ENCODE results near the gene TTC38.
"Not testable (repeated sequence)": the region's sequence is repeated elsewhere in the genome, so short reads cannot be mapped to it uniquely, and the experiment has no call there.

Gene TTC38

GRCh38 chr22:46297151-46297812 is 29.5 kb downstream of the TTC38 start:
- peak; percentile 15 for DNase-seq

- DNase-seq: no peak
Observed at GRCh38 chr22:46299101-46299500, 31.3 kb downstream of the TTC38 start.

- DNase-seq: no peak
Observed at GRCh38 chr22:46300491-46300890, 32.7 kb downstream of the TTC38 start.

DNA sequence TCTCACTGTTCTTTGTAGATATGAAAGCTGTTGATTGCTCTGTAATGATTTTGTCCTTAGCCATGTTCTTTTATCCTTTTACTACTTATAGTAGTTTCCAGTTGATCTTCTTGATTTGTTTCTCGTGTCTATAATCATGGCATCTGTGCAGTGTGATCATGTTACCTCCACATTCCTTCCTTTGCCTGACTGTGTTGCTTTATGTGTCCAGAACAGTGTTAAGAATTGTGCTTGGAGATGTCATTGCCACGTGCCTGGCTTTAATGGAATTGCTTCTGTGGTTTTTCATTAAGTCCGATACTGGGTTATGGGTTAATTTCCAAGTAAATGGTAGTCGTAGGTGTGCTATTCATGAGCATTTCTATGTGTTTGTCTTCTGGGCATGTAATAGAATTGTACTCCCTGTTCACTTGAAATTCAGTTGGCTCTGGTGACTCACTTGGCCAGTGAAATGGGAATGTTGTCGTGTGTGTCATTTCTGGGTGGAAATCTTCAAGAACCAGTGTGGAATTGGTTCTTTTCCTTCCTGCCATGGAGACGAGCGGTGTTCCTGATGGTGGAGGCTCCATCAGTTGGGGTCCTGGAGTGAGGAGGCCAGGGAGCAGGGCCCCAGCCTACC is 35.6 kb downstream of the TTC38 start:
- DNase-seq: no peak

GRCh38 chr22:46308283-46308988 is 40.6 kb downstream of the TTC38 start:
- no peak for DNase-seq

- no peak for DNase-seq
Observed at GRCh38 chr22:46309526-46310085, 41.8 kb downstream of the TTC38 start.

DNA sequence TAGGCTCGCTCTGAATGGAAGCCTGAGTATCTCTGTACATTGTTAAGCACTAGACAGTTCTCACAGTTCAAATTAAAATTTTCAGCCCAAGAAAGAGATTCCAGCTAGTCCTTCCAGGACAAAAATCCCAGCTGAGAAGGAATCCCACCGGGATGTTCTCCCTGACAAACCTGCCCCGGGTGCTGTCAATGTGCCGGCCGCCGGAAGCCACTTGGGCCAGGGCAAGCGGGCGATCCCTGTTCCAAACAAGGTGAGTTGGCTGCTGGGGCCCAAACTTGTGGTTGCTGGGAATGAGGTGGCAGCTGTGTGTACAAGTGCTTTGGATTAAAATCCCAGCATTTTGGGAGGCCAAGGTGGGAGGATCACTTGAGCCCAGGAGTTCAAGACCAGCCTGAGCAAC is 44.2 kb downstream of the TTC38 start:
- DNase-seq: no peak

DNA sequence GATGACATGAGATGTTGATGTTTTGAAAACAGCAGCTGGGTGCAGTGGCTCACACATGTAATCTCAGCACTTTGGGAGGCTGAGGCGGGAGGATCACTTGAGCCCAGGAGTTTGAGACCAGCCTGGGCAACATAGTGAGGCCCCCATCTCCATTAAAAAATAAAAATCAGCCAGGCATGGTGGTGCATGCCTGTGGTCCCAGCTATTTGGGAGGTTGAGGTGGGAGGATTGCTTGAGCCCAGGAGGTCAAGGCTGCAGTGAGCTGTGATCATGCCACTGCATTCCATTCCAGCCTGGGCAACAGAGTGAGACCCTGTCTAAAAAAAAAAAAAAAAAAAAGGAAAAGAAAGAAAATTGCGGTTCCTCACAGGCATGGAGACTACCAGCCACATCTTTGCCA is 45.0 kb downstream of the TTC38 start:
- not testable (repeated sequence) for DNase-seq

DNA sequence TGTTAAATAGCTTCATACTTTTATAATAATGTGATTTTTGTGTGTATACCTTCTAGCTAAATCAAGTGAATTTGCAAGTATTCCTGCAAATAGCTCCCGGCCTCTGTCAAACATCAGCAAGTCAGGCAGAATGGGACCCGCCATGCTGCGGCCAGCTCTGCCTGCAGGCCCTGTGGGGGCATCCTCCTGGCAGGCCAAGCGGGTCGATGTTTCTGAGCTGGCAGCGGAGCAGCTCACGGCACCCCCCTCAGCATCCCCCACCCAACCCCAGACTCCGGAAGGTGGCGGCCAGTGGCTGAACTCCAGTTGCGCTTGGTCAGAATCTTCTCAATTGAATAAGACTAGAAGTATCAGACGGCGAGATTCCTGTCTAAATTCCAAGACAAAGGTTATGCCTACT is 48.2 kb downstream of the TTC38 start:
- DNase-seq: no peak

DNA sequence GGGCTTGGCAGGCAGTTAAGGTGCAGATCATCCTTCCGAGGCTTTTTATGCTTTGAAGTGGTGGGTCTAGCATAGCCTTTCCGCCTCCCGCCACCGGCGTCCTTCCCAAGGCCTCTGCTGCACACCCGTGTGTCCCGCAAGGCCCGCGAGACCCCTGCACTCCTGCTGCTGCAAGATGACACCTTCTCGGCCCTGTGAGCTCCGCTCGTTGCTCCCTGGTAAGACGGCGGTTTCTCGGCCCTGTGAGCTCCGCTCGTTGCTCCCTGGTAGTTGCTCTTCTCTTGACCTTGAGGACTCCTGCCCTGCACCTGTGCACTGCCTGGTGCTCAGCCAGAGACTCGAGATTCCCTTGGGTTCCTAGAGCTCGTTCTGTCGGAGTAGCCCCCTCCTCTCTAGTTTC is 49.8 kb downstream of the TTC38 start:
- DNase-seq: no peak

DNA sequence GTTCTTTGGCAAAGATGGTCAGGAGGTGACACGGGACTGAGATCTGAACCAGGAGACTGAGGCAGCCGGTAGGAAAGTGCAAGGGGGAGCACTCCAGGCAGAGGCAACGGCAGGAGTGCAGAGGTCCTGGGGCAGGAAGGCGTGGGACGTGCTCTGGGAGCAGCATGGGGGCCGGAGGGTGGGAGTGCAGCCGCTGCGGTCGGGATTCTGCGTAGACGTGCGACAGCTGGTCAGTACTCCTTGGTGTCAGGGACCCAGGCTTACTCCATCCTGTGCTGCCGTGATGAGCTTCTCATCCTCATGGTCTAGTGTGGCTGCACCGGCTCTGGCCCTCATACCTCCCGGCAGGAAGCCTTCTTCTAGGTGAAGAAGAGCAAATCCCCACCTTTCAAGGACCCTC is 50.8 kb downstream of the TTC38 start:
- no peak for DNase-seq

- no peak for DNase-seq
Observed at GRCh38 chr22:46319319-46319718, 51.5 kb downstream of the TTC38 start.

DNA sequence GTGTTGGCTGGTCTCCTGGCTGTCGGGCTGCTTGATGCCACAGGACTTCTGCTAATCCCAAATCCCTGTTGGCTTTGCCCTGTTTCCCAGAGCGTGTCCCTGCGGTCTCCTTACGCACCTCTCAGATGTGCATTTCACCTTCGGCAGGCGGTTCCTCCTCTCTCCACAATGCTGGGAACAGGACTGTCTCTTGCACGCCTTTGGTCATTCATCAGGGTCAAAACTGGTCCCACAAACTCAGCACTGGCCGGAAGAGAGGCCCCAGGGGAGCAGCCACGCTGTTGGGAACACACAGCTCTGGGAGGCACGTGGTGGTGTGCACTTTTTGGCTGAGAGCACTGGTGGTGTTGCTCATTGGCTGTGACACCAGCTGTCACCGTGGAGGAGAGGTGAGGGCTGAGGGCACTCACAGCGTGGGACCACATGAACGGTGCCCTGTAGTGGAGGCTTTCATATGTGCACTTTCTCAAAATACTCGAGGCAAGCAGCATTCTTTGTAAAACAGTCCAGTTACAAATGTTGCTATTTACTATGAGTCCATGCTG is 52.4 kb downstream of the TTC38 start:
- no peak for DNase-seq

DNA sequence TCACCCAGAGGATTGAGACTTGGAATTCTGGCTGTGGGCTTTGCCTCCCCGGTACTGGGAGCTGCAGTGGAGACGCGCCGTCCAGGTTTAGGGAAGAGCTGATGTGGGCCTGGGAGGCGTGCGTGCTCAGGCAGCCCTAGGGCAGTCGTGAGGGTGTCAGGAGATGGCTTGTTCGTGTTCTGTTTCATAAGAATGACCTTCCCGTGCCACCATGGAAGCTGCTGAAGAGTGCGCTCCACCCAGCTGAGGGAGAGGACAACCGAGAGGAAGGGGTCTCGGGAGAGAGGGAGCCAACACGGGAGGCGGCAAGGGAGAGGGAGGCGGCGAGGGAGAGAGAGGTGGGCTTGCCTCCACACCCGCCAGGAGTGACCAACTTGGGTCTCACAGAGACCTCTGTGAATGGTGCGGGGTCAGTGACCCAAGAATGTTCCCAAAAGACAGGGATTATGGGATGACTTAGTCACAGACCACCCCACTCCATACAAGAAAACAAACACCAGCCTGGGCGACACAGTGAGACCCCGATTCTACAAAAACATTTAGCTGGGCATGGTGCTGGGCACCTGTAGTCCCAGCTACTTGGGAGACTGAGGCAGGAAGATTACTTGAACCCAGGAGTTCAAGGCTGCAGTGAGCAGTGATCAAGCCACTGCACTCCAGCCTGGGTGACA is 53.0 kb downstream of the TTC38 start:
- DNase-seq: no peak

DNA sequence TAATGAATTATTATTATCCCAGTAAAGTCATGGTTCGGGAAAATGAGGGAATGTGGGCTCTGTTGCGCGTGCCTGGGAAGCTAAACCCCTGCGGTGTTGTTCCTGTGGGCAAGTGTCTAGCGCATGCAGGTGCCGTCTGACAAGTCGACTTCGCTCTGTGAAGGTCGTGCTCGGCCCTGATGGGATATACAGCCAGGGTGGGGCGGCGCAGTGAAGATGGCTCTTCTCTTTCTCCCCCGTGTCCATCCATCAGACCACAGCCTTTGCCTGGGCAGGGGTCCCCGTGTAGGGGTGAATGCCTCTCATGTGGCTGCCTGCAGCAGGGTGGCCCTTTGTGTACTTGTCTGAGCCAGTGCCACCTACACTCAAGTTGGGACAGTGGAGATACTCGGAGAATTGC is 54.9 kb downstream of the TTC38 start:
- no peak for DNase-seq

DNA sequence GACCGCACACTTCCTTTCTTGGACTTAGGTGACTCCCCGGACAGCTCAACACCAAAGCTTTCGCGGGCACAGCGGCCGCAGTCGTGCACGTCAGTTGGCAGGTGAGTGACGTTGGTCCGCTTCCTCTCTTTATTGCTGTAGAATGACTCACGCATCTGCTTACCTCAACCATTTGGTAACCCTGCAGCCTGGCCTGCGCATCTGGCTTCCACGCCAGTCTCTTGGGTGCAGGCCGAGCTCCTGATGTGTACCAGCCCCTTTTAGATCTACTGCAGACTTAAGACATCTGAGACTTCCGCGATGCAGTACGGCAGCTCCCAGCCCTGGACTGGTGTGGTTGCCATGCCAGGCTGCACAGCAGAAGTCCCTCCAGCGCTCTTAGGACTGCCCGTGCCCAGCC is 55.4 kb downstream of the TTC38 start:
- no peak for DNase-seq

GRCh38 chr22:46326066-46326680 is 58.4 kb downstream of the TTC38 start:
- DNase-seq: no peak

DNA sequence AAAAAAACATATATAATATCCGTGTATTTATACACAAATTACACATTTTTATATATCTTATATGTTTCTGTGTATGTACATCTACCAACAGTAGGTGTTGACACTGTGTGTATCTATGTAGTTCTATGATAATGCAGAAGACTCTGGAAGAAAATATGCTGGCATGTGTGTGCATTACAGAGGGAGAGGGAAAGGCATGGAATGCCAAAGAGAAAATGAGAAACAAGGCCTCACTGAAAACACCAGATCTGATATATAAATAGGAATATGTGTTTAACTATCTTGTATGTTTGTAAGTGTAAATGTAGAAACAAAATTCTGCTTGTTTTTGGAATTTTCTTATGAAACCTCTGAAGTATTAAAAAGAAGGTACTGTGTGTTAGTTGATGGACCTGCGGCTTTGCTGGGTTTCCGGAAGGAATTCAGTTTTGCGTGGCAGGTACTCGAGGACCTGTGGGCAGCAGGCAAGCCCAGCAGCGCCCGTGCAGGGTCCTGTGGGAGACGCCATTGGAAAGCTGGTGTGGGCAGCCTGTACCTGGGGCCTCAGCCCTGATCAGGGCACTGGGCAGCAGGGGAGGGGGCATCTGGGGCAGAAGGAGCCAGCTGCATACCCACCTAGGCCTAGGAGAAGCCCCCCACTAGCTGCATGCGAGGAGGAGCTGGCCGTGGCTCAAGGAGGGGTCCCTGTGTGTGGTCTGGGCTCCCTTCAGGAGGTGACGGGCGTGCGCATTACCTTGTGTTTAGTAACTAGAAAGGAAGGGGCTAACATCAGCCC is 60.1 kb downstream of the TTC38 start:
- no peak for DNase-seq

- no peak for DNase-seq
Observed at GRCh38 chr22:46328797-46329196, 61.0 kb downstream of the TTC38 start.

DNA sequence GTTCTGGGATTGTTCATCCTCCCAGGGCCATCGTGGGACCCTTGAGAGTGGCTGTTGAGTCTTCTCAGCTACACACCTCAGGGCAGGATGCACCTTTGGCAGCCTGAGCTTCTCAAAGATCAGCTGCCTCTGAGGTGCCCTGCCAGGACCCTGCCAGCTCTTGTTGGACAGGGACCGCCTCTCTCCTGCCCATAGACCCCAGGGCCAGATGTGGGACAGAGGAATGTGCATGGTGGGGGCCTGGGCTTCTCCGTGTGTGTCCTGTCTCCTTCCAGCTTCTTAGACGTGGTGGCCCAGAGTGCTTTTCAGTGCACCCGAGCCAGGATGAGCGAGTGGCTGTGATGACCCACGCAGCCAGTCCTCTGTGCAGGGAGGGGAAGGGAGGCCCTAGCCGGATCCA is 61.8 kb downstream of the TTC38 start:
- DNase-seq: no peak

DNA sequence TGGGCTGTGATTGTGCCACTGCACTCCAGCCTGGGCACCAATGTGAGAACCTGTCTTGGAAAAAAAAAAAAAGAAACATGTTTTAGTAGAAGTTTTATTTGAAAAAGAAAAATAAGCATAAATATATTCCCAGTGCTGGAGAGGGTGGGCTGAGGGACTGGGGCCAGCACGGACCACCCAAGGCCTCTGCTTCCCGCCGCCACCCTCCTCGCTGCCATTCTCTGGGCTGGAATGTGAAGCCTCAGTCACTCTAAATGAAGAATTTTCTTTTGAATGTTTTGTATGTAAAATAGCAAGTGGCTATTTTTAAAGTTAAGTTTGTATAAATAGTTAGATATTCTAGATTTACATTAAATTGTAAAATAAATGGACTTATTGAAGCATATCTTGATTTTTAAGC is 62.6 kb downstream of the TTC38 start:
- DNase-seq: no peak

- DNase-seq: no peak
Observed at GRCh38 chr22:46331496-46331895, 63.7 kb downstream of the TTC38 start.

Data from NCI-H2171 (cell line).